H9 (cell line): ENCODE measurements around the gene FARS2. TPM values are rescaled to one million over a fixed set of nuclear protein-coding genes. Genes with fewer than 3 reads are reported as not detected.

Source experiments
- DNase-seq: peaks from one replicate; pipeline ENCODE4 v3.0.0-alpha.2; 2017
- H2AFZ ChIP-seq: one replicate; pipeline ENCODE4 v1.6.1; 2013; ENCODE audit warnings: mild to moderate bottlenecking, low read length, control low read depth, moderate library complexity
- H2AK5ac ChIP-seq: 2 replicates; pipeline ENCODE4 v1.6.1; 2013; ENCODE audit warnings: low read length, control low read depth, mixed read lengths; ENCODE audit not compliant: insufficient read length
- H2BK120ac ChIP-seq: one replicate; pipeline ENCODE4 v1.6.1; 2013; ENCODE audit warnings: low read depth, mild to moderate bottlenecking, low read length, control low read depth, inconsistent platforms; ENCODE audit not compliant: poor library complexity, severe bottlenecking
- H2BK12ac ChIP-seq: 2 replicates; pipeline ENCODE4 v1.6.1; 2013; ENCODE audit warnings: low read length, control low read depth, mixed read lengths, low read depth; ENCODE audit not compliant: insufficient read length
- H2BK15ac ChIP-seq: 2 replicates; pipeline ENCODE4 v1.6.1; 2013; ENCODE audit warnings: low read depth, low read length, control low read depth
- H2BK20ac ChIP-seq: one replicate; pipeline ENCODE4 v1.6.1; 2013; ENCODE audit warnings: low read depth, mild to moderate bottlenecking, low read length, control low read depth, inconsistent platforms; ENCODE audit not compliant: poor library complexity, severe bottlenecking
- H2BK5ac ChIP-seq: 2 replicates; pipeline ENCODE4 v1.6.1; 2013; ENCODE audit warnings: low read length, control low read depth, mixed read lengths; ENCODE audit not compliant: insufficient read length
- H3K14ac ChIP-seq: 2 replicates; pipeline ENCODE4 v1.6.1; 2013; ENCODE audit warnings: low read length, control low read depth; ENCODE audit not compliant: insufficient read depth
- H3K18ac ChIP-seq: 2 replicates; pipeline ENCODE4 v1.6.1; 2013; ENCODE audit warnings: low read depth, mild to moderate bottlenecking, mixed read lengths, low read length, control low read depth; ENCODE audit not compliant: insufficient read length
- H3K23ac ChIP-seq: 2 replicates; pipeline ENCODE4 v1.6.1; 2013; ENCODE audit warnings: low read length, control low read depth, mixed read lengths, low read depth; ENCODE audit not compliant: insufficient read length
- H3K23me2 ChIP-seq: 2 replicates; pipeline ENCODE4 v1.6.1; 2013; ENCODE audit warnings: low read depth, mild to moderate bottlenecking, mixed read lengths, low read length, control low read depth; ENCODE audit not compliant: insufficient read length, poor library complexity, severe bottlenecking
- H3K27ac ChIP-seq: 2 replicates; pipeline ENCODE4 v1.5.1; 2013; ENCODE audit warnings: low read length, control low read depth, mixed read lengths, low read depth; ENCODE audit not compliant: insufficient read length
- H3K27me3 ChIP-seq: 2 replicates; pipeline ENCODE4 v1.6.1; 2013; ENCODE audit warnings: low read length, control low read depth, inconsistent platforms; ENCODE audit not compliant: insufficient read depth
- H3K4ac ChIP-seq: 2 replicates; pipeline ENCODE4 v1.6.1; 2013; ENCODE audit warnings: low read depth, mild to moderate bottlenecking, control low read depth, inconsistent platforms, low read length, moderate library complexity
- H3K4me1 ChIP-seq: 2 replicates; pipeline ENCODE4 v1.6.1; 2013; ENCODE audit warnings: low read length, control low read depth, inconsistent platforms; ENCODE audit not compliant: insufficient read depth
- H3K4me2 ChIP-seq: 2 replicates; pipeline ENCODE4 v1.6.1; 2013; ENCODE audit warnings: low read length, control low read depth, mixed read lengths; ENCODE audit not compliant: insufficient read length, insufficient read depth
- H3K56ac ChIP-seq: 2 replicates; pipeline ENCODE4 v1.6.1; 2013; ENCODE audit warnings: low read depth, mild to moderate bottlenecking, mixed read lengths, low read length, control low read depth; ENCODE audit not compliant: insufficient read length
- H3K79me1 ChIP-seq: 2 replicates; pipeline ENCODE4 v1.6.1; 2013; ENCODE audit warnings: low read depth, mild to moderate bottlenecking, moderate library complexity, low read length, control low read depth, inconsistent platforms; ENCODE audit not compliant: insufficient read depth, poor library complexity, severe bottlenecking
- H3K79me2 ChIP-seq: 2 replicates; pipeline ENCODE4 v1.6.1; 2013; ENCODE audit warnings: low read length, control low read depth, inconsistent platforms; ENCODE audit not compliant: insufficient read depth
- H3K9ac ChIP-seq: 2 replicates; pipeline ENCODE4 v1.6.1; 2013; ENCODE audit warnings: low read length, control low read depth, mixed read lengths; ENCODE audit not compliant: insufficient read length; ENCODE audit errors: extremely low read depth
- H3K9me3 ChIP-seq: one replicate; pipeline ENCODE4 v1.6.1; 2013; ENCODE audit warnings: low read depth, low read length, inconsistent platforms; ENCODE audit not compliant: control insufficient read depth
- H3T11ph ChIP-seq: one replicate; pipeline ENCODE4 v1.6.1; 2013; ENCODE audit warnings: mild to moderate bottlenecking, low read length, control low read depth, inconsistent platforms
- H4K20me1 ChIP-seq: one replicate; pipeline ENCODE4 v1.6.1; 2013; ENCODE audit not compliant: control insufficient read depth, insufficient read length, insufficient read depth
- H4K5ac ChIP-seq: 2 replicates; pipeline ENCODE4 v1.6.1; 2013; ENCODE audit warnings: low read depth, mild to moderate bottlenecking, mixed read lengths, low read length, control low read depth; ENCODE audit not compliant: insufficient read length
- H4K8ac ChIP-seq: replicated peaks from 2 replicates; pipeline ENCODE4 v1.6.1; 2013; ENCODE audit warnings: low read length, control low read depth, mixed read lengths, low read depth; ENCODE audit not compliant: insufficient read length
- H4K91ac ChIP-seq: 2 replicates; pipeline ENCODE4 v1.6.1; 2013; ENCODE audit warnings: low read depth, mild to moderate bottlenecking, moderate library complexity, mixed read lengths, low read length, control low read depth; ENCODE audit not compliant: insufficient read length
- H3K27ac Mint-ChIP-seq, 3 experiments: 2 replicates in 2 of 3; 3 replicates in 1 of 3; pipeline ENCODE4 v1.8.0; 2020 to 2021; ENCODE audit warnings: mixed read lengths in 3 of 3, mild to moderate bottlenecking in 1 of 3, moderate library complexity in 1 of 3
- H3K27me3 Mint-ChIP-seq: 2 replicates; pipeline ENCODE4 v1.8.0; 2021; ENCODE audit warnings: low read depth, mild to moderate bottlenecking, moderate library complexity, mixed read lengths
- H3K36me3 Mint-ChIP-seq, 3 experiments: 2 replicates in 2 of 3; 3 replicates in 1 of 3; pipeline ENCODE4 v1.8.0; 2020 to 2021; ENCODE audit warnings: low read depth in 3 of 3, mixed read lengths in 3 of 3; ENCODE audit not compliant: insufficient read depth in 1 of 3
- H3K4me1 Mint-ChIP-seq, 2 experiments: 2 replicates each; pipeline ENCODE4 v1.8.0; 2020; ENCODE audit warnings: mixed read lengths in 2 of 2
- H3K4me3 Mint-ChIP-seq, 2 experiments: 2 replicates in 1 of 2; 3 replicates in 1 of 2; pipeline ENCODE4 v1.8.0; 2020 to 2021; ENCODE audit warnings: mild to moderate bottlenecking in 2 of 2, mixed read lengths in 2 of 2, moderate library complexity in 1 of 2
- H3K9me3 Mint-ChIP-seq, 2 experiments: 2 replicates in 1 of 2; 3 replicates in 1 of 2; pipeline ENCODE4 v1.8.0; 2020; ENCODE audit warnings: mild to moderate bottlenecking in 2 of 2, mixed read lengths in 2 of 2, moderate library complexity in 1 of 2
- WGBS: extraction: QIAGEN DNeasy Blood & Tissue Kit; methylation state at CpG from one replicate; pipeline ENCODE4 v1.1.7; 2013; ENCODE audit warnings: missing lambda C conversion rate, low lambda C conversion rate, mixed read lengths; ENCODE audit not compliant: insufficient read length; ENCODE audit errors: extremely low coverage; 5-methylcytosine and 5-hydroxymethylcytosine counted together
- total RNA-seq: library from RNA; stranded (reverse); gene quantifications from 2 replicates; pipeline ENCODE4 v1.2.1, GENCODE V29; 2021
- TF ChIP-seq, protein P1 (sequence below): fragments of 200-600 bp; sonication (generic); conservative IDR thresholded peaks from 3 replicates; pipeline ENCODE4 v1.8.0; 2021; ENCODE audit warnings: antibody characterized with exemption, mild to moderate bottlenecking

The FARS2 gene
- total RNA-seq, 1 experiment from 2014 or later, result 8.5 TPM

GRCh38 chr6:5450073-5450472 is 188.8 kb downstream of the FARS2 start:
- Mint-ChIP-seq H3K36me3 (no peaks in the 10 kb centered on the region), H3K27me3 (no peaks in the 10 kb centered on the region), H3K4me3 (no peak overlapping the region), H3K9me3 (no peaks in the 10 kb centered on the region), H3K27ac (no peak overlapping the region; a peak in 1 of 7 replicates), H3K4me1 (peaks cover 4% of the 10 kb centered on the region in 2 experiments)
- H2BK12ac ChIP-seq, result no peak overlapping the region
- H3K23me2 ChIP-seq, result no peaks in the 10 kb centered on the region
- H3K4me2 ChIP-seq, result no peak overlapping the region
- H4K91ac ChIP-seq, result no peak overlapping the region
- no peak for DNase-seq
- H3K9me3 ChIP-seq, result no peaks in the 10 kb centered on the region
- H4K20me1 ChIP-seq, result no peaks in the 10 kb centered on the region
- no peak overlapping the region for H3K14ac ChIP-seq
- TF ChIP-seq, protein P1, sequence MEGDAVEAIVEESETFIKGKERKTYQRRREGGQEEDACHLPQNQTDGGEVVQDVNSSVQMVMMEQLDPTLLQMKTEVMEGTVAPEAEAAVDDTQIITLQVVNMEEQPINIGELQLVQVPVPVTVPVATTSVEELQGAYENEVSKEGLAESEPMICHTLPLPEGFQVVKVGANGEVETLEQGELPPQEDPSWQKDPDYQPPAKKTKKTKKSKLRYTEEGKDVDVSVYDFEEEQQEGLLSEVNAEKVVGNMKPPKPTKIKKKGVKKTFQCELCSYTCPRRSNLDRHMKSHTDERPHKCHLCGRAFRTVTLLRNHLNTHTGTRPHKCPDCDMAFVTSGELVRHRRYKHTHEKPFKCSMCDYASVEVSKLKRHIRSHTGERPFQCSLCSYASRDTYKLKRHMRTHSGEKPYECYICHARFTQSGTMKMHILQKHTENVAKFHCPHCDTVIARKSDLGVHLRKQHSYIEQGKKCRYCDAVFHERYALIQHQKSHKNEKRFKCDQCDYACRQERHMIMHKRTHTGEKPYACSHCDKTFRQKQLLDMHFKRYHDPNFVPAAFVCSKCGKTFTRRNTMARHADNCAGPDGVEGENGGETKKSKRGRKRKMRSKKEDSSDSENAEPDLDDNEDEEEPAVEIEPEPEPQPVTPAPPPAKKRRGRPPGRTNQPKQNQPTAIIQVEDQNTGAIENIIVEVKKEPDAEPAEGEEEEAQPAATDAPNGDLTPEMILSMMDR, result no peak
- no peak overlapping the region for H3K9ac ChIP-seq
- no peak overlapping the region for H4K8ac ChIP-seq
- H3K18ac ChIP-seq, result no peak overlapping the region
- H3K27ac ChIP-seq, result no peak overlapping the region
- H3K56ac ChIP-seq, result no peak overlapping the region
- H2BK20ac ChIP-seq, result no peak overlapping the region
- H3K27me3 ChIP-seq, result no peaks in the 10 kb centered on the region
- H3K23ac ChIP-seq, result no peak overlapping the region
- no peaks in the 10 kb centered on the region for H3K79me1 ChIP-seq
- no peak overlapping the region for H3T11ph ChIP-seq
- H3K4me1 ChIP-seq, result peaks cover 3% of the 10 kb centered on the region; the same call in 1 of the 2 replicates
- no CpG with 5 or more reads among the region's 3 CpGs for WGBS
- H4K5ac ChIP-seq, result no peak overlapping the region
- no peaks in the 10 kb centered on the region for H3K79me2 ChIP-seq
- no peak overlapping the region for H2AFZ ChIP-seq
- H2BK120ac ChIP-seq, result no peak overlapping the region
- H2AK5ac ChIP-seq, result no peak overlapping the region
- no peak overlapping the region for H2BK15ac ChIP-seq
- H3K4ac ChIP-seq, result no peak overlapping the region
- no peak overlapping the region for H2BK5ac ChIP-seq
